ENCODE measurements around the gene RGR. TPM values are rescaled to one million over a fixed set of nuclear protein-coding genes. Genes with fewer than 3 reads are reported as not detected.

The RGR gene, protein sequence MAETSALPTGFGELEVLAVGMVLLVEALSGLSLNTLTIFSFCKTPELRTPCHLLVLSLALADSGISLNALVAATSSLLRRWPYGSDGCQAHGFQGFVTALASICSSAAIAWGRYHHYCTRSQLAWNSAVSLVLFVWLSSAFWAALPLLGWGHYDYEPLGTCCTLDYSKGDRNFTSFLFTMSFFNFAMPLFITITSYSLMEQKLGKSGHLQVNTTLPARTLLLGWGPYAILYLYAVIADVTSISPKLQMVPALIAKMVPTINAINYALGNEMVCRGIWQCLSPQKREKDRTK
- not detected in 5 replicates for total RNA-seq (2022; extraction: Qiagen RNA extraction)

GRCh38 chr10:84244651-84245270 is at the start of gene RGR:
RGR (plus strand) TSS chr10:84245053; CDS start chr10:84245091, 38 bp downstream.

GRCh38 chr10:84225427-84226173 is 19.3 kb upstream of the RGR start, which contains the start of gene LRIT2:
LRIT2 (minus strand) TSS chr10:84225544; CDS start chr10:84225520, 24 bp downstream.

GRCh38 chr10:84241185-84241790 is 3.6 kb upstream of the RGR start, which contains the start of gene LRIT1:
LRIT1 (minus strand) TSS chr10:84241546; CDS start chr10:84241439, 107 bp downstream.

Other genes starting within 250 kb of the RGR start
- gene GHITM, start 105.5 kb upstream of the RGR start, total RNA-seq (2022; extraction: Qiagen RNA extraction) = 198 to 203 TPM (median 199 TPM) in 5 replicates
- not detected in 5 replicates for gene GPR15LG, start 71.3 kb upstream of the RGR start, total RNA-seq (2022; extraction: Qiagen RNA extraction)
- gene CDHR1, start 50.5 kb upstream of the RGR start, total RNA-seq (2022; extraction: Qiagen RNA extraction) = 0.06 to 0.14 TPM (median 0.08 TPM) in 5 replicates
- gene LRIT2, start 19.5 kb upstream of the RGR start, total RNA-seq (2022; extraction: Qiagen RNA extraction) = not detected in 5 replicates
- gene LRIT1, start 3.5 kb upstream of the RGR start, total RNA-seq (2022; extraction: Qiagen RNA extraction) = not detected in 5 replicates
- 10.2 to 13.6 TPM (median 12.0 TPM) in 5 replicates for gene CCSER2, start 83.5 kb downstream of the RGR start, total RNA-seq (2022; extraction: Qiagen RNA extraction)